Measurements from ENCODE around the gene FZD10.

DNA sequence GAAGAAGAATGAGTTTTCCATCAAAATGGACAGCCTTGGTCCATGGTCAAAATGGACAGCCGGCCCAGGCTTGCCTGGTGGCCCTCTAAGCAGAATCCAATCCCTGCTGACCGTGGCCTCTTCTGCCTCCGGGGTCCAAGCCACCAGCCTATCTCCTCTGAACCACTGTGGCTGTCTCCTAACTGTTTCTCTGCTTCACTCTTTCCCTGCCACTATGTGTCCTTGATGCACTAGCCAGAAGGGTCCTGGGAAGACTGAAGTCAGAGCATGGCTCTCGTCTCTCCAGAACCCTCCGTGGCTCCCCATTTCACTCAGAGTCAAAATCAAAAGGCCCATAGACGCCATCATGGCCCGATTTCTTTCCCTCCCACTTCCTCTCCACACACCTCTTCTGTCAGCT is 8.5 kb upstream of the FZD10 start:
- TF ChIP-seq CTCF (IDR thresholded peaks at IDR 0.05) (no peak), POLR2A (IDR thresholded peaks at IDR 0.05) (no peak)

Measured in right lobe of liver (tissue), 4 donors.